NB4 (cell line): ENCODE data around the gene KCNJ12.
"Not testable (repeated sequence)": the region's sequence is repeated elsewhere in the genome, so short reads cannot be mapped to it uniquely, and the experiment has no call there.

Source experiments
- MAX ChIP-seq: IDR thresholded peaks from 2 replicates; pipeline ENCODE4 v1.6.1; 2011; ENCODE audit warnings: low read depth, low read length
- MYC ChIP-seq: IDR thresholded peaks from 2 replicates; pipeline ENCODE4 v1.6.1; 2011; ENCODE audit warnings: low read depth, low read length
- POLR2A ChIP-seq: IDR thresholded peaks from 2 replicates; pipeline ENCODE4 v1.6.1; 2011; ENCODE audit warnings: mild to moderate bottlenecking; ENCODE audit not compliant: insufficient read length; ENCODE audit errors: extremely low read depth
- TF ChIP-seq, protein P1 (sequence below): IDR thresholded peaks from one replicate; pipeline ENCODE4 v1.5.1; 2012; ENCODE audit warnings: low read depth, low read length

- not testable (repeated sequence) for TF ChIP-seq POLR2A, MAX, MYC
- TF ChIP-seq, protein P1, sequence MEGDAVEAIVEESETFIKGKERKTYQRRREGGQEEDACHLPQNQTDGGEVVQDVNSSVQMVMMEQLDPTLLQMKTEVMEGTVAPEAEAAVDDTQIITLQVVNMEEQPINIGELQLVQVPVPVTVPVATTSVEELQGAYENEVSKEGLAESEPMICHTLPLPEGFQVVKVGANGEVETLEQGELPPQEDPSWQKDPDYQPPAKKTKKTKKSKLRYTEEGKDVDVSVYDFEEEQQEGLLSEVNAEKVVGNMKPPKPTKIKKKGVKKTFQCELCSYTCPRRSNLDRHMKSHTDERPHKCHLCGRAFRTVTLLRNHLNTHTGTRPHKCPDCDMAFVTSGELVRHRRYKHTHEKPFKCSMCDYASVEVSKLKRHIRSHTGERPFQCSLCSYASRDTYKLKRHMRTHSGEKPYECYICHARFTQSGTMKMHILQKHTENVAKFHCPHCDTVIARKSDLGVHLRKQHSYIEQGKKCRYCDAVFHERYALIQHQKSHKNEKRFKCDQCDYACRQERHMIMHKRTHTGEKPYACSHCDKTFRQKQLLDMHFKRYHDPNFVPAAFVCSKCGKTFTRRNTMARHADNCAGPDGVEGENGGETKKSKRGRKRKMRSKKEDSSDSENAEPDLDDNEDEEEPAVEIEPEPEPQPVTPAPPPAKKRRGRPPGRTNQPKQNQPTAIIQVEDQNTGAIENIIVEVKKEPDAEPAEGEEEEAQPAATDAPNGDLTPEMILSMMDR = not testable (repeated sequence)
Measured at GRCh38 chr17:21341925-21342540, 34.1 kb upstream of the KCNJ12 start.
